Activated CD4-positive, alpha-beta T cell treated with anti-CD3 and anti-CD28 coated beads, Interleukin-2, amount 10 ng/mL, durations not matched to agents 7 days and 5 days (primary cell): ENCODE data around the gene SLC47A2. TPM values are rescaled to one million over a fixed set of nuclear protein-coding genes. Genes with fewer than 3 reads are reported as not detected.

Experiments
- CTCF ChIA-PET: fragments of 350-600 bp; sonication (Branson Sonifier 250); formaldehyde crosslinking; loops from one replicate; lab custom pipeline; 2021; ENCODE audit warnings: antibody characterized with exemption; lab: Charles Lee
- POLR2A ChIA-PET: fragments of 350-600 bp; sonication (Branson Sonifier 250); formaldehyde crosslinking; loops from one replicate; lab custom pipeline; 2021; ENCODE audit warnings: antibody characterized with exemption; lab: Charles Lee
- DNase-seq: peaks from one replicate; pipeline ENCODE4 v3.0.0-alpha.2; 2020
- H3K27ac Mint-ChIP-seq: one replicate; pipeline ENCODE4 v1.8.0; 2021; ENCODE audit warnings: mild to moderate bottlenecking, moderate library complexity, mixed read lengths
- H3K27me3 Mint-ChIP-seq: one replicate; pipeline ENCODE4 v1.8.0; 2021; ENCODE audit warnings: mixed read lengths
- H3K36me3 Mint-ChIP-seq: one replicate; pipeline ENCODE4 v1.8.0; 2021; ENCODE audit warnings: low read depth, mixed read lengths
- H3K4me1 Mint-ChIP-seq: one replicate; pipeline ENCODE4 v1.8.0; 2021; ENCODE audit warnings: mixed read lengths
- H3K4me3 Mint-ChIP-seq: one replicate; pipeline ENCODE4 v1.8.0; 2021; ENCODE audit warnings: mild to moderate bottlenecking, moderate library complexity, mixed read lengths
- H3K9me3 Mint-ChIP-seq: one replicate; pipeline ENCODE4 v1.8.0; 2021; ENCODE audit warnings: mixed read lengths
- total RNA-seq, 2 experiments: library from RNA; stranded (reverse); gene quantifications; one replicate each; pipeline ENCODE4 v1.2.3, GENCODE V29; 2021

SLC47A2 gene
- total RNA-seq, 2 experiments from 2014 or later = not detected

DNA sequence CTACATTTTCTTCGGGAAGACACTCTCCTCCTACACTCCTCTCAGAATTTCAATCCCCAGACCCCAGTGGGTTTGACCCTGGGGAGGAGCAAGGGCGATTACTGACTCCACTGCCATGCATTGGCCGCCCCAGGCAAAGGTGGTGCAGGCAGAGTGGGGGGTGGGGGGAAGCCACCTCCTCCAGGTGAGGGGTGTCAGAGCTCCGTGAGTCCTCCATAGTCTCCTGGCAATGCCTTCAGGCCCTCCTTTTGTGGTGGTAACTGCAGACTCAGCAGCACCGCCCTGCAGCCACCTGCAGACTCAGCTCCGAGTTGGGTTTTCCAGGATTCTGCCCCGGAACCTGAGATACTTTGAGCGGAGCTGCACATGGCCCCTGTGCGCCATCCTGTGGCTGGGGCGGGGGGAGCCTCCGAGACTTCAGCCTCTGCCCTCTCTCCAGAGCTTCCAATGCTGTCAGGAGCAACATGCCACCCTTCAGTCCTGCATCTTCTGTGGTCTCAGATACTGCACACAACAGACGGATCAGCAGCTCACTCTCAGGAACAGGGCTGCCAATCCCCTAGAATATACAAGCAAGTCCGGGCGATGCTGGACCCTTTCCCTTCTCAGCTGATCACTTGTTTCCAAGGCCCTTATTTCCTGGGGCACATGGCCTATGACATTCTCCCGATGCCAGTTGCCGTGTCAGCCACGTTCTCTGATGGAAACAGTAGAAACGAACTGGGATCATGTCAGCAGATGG is 2.4 kb upstream of the SLC47A2 start:
- no peak overlapping the region for H3K4me3 Mint-ChIP-seq
- H3K4me1 Mint-ChIP-seq = no peaks in the 10 kb centered on the region
- no peaks in the 10 kb centered on the region for H3K36me3 Mint-ChIP-seq
- H3K9me3 Mint-ChIP-seq = no peaks in the 10 kb centered on the region
- CTCF ChIA-PET = no interaction called here
- peaks cover 3% of the 10 kb centered on the region for H3K27me3 Mint-ChIP-seq
- POLR2A ChIA-PET = no interaction called here
- no peak overlapping the region for H3K27ac Mint-ChIP-seq
- no peak for DNase-seq

- no peaks in the 10 kb centered on the region for H3K36me3 Mint-ChIP-seq
- H3K4me1 Mint-ChIP-seq = no peaks in the 10 kb centered on the region
- H3K27me3 Mint-ChIP-seq = peaks cover 3% of the 10 kb centered on the region
- DNase-seq = no peak
- H3K4me3 Mint-ChIP-seq = no peak overlapping the region
- CTCF ChIA-PET = no interaction called here
- POLR2A ChIA-PET = no interaction called here
- H3K27ac Mint-ChIP-seq = no peak overlapping the region
- H3K9me3 Mint-ChIP-seq = no peaks in the 10 kb centered on the region
Measured at GRCh38 chr17:19718041-19718612, 1.7 kb upstream of the SLC47A2 start.

DNA sequence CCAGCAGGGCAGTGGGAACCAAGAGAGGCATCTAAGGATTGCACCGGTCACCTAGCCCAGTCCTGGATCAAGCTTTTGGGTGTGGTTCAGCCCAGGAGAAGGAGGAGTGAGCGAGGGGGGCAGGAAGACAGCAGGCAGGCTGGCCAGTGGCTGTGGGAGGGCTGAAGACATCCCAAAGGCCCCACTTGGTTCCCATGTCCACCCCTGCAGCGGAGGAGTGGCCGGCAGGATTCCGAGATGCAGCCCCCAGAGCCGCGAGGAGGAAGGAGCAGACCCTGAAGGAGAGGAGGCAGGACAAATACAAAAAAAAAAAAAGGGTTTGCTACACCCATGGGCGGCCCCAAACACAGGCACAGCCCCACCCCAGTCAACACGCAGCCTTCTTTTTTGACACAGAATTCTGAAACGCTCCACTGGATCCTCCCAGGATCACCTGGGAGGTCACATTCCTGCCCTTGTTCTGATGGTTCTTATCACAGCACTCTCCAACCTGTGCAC is 1.1 kb upstream of the SLC47A2 start:
- no peaks in the 10 kb centered on the region for H3K9me3 Mint-ChIP-seq
- POLR2A ChIA-PET = no interaction called here

DNA sequence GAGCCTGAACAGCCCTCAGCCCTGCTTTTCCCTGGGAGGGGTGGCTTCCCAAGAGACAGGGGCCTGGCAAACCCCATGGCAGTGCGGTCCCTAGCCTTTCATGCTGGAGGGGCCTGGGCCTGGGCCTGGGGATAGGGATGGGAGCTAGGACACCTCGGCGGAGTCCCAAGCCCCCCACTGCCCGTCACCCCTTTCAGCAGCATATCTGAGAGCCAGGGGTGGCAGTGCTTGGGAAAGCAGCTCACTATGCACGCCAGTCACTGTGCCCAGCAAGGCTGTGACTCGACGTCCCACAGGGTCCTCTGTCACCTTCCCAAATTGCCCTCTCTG is 612 bp upstream of the SLC47A2 start:
- Mint-ChIP-seq H3K4me1 (no peaks in the 10 kb centered on the region), H3K27me3 (no peaks in the 10 kb centered on the region), H3K27ac (no peak overlapping the region), H3K36me3 (no peaks in the 10 kb centered on the region), H3K4me3 (no peak overlapping the region), H3K9me3 (no peaks in the 10 kb centered on the region)
- DNase-seq = no peak
- POLR2A ChIA-PET = no interaction called here
- CTCF ChIA-PET = no interaction called here

More for the DNA sequence above, 1.1 kb upstream of the SLC47A2 start:
- Mint-ChIP-seq H3K4me3 (no peak overlapping the region), H3K4me1 (no peaks in the 10 kb centered on the region), H3K36me3 (no peaks in the 10 kb centered on the region), H3K27me3 (peaks cover 3% of the 10 kb centered on the region), H3K27ac (no peak overlapping the region)
- no peak for DNase-seq
- CTCF ChIA-PET = no interaction called here

- ChIA-PET CTCF (no interaction called here), POLR2A (no interaction called here)
- Mint-ChIP-seq H3K36me3 (no peaks in the 10 kb centered on the region), H3K9me3 (no peaks in the 10 kb centered on the region), H3K27ac (no peak overlapping the region), H3K4me3 (no peak overlapping the region), H3K27me3 (no peaks in the 10 kb centered on the region), H3K4me1 (no peaks in the 10 kb centered on the region)
- no peak for DNase-seq
Measured at GRCh38 chr17:19714542-19715411, 1.6 kb downstream of the SLC47A2 start.

DNA sequence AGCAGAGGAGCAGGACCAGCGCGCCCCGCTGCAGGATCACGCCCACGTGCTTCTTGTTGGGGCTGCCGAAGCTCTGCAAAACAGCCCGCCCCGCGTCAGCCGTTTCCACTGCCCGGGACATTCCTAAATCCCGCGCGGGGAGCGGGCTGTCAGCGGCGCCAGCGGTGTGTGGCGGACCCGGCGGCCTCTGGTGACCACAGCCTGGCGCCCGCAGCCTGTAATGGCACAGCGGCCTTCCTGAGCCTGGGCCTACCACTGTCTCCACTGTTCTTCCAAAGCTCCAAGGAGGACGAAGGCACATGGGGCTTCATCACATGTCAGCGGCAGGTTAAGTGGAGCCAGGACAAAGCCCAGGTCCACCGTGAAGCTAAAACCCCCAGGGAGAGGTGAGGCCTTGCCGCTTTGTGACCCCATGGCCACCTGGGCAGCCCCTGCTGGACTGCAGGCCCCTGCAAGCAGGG is 2.5 kb downstream of the SLC47A2 start:
- POLR2A ChIA-PET = no interaction called here
- CTCF ChIA-PET = no interaction called here

GRCh38 chr17:19713462-19713861 is 2.9 kb downstream of the SLC47A2 start:
- ChIA-PET CTCF (no interaction called here), POLR2A (no interaction called here)
- no peak overlapping the region for H3K4me3 Mint-ChIP-seq
- H3K4me1 Mint-ChIP-seq = no peaks in the 10 kb centered on the region
- no peaks in the 10 kb centered on the region for H3K27me3 Mint-ChIP-seq
- H3K36me3 Mint-ChIP-seq = no peaks in the 10 kb centered on the region
- H3K9me3 Mint-ChIP-seq = no peaks in the 10 kb centered on the region
- DNase-seq = no peak
- no peak overlapping the region for H3K27ac Mint-ChIP-seq

More for the DNA sequence above, 2.5 kb downstream of the SLC47A2 start:
- Mint-ChIP-seq H3K27me3 (no peaks in the 10 kb centered on the region), H3K36me3 (no peaks in the 10 kb centered on the region), H3K4me1 (no peaks in the 10 kb centered on the region), H3K27ac (no peak overlapping the region), H3K9me3 (no peaks in the 10 kb centered on the region), H3K4me3 (no peak overlapping the region)
- DNase-seq = no peak

DNA sequence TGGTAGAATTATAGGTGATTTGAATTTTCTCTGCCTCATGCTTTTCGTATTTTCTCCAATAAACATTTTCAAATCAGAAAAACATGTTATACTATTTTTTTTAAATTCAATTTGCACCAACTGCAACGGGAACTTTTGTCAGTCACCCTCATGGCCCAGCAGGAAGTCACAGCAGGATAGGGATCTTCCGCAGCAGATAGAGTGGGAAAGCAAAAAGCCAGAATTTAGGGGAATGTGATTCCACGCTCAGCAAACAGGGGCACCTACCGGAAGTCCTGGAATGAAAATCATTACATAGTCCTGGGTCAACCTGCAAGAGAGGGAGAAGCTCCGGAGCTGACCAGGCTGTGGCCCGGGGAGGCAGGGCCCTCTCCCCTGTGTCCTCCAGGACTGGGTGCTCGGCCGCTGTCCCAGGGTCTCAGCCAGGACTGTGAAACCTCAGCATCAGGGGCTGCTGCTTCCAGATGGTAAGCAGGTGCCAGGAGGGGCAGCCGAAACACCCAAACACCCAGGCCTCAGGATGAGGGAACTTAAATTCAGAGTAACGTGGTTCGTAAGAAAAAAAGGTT is 3.9 kb downstream of the SLC47A2 start:
- Mint-ChIP-seq H3K27ac (no peak overlapping the region), H3K4me3 (no peak overlapping the region)
- POLR2A ChIA-PET = no interaction called here

GRCh38 chr17:19709841-19710240 is 6.5 kb downstream of the SLC47A2 start:
- ChIA-PET CTCF (interaction anchor here (1.0 to 1.5 kb wide), 2 partner anchors 17 to 372 kb away, joined by 3 to 4 read pairs; no protein-coding TSS in a partner anchor), POLR2A (no interaction called here)
- Mint-ChIP-seq H3K4me1 (no peaks in the 10 kb centered on the region), H3K36me3 (no peaks in the 10 kb centered on the region), H3K27me3 (no peaks in the 10 kb centered on the region), H3K4me3 (no peak overlapping the region), H3K27ac (no peak overlapping the region), H3K9me3 (no peaks in the 10 kb centered on the region)
- DNase-seq = no peak

More for the DNA sequence above, 3.9 kb downstream of the SLC47A2 start:
- no peaks in the 10 kb centered on the region for H3K27me3 Mint-ChIP-seq
- no peaks in the 10 kb centered on the region for H3K9me3 Mint-ChIP-seq
- CTCF ChIA-PET = no interaction called here
- no peaks in the 10 kb centered on the region for H3K4me1 Mint-ChIP-seq
- no peak for DNase-seq
- H3K36me3 Mint-ChIP-seq = no peaks in the 10 kb centered on the region

GRCh38 chr17:19708431-19709175 is 7.8 kb downstream of the SLC47A2 start:
- Mint-ChIP-seq H3K4me1 (no peaks in the 10 kb centered on the region), H3K27ac (no peak overlapping the region), H3K4me3 (no peak overlapping the region), H3K36me3 (no peaks in the 10 kb centered on the region), H3K9me3 (no peaks in the 10 kb centered on the region), H3K27me3 (no peaks in the 10 kb centered on the region)
- no peak for DNase-seq
- ChIA-PET POLR2A (no interaction called here), CTCF (interaction anchor here (0.5 to 1.5 kb wide), 2 partner anchors 18 to 153 kb away, joined by 3 to 4 read pairs; no protein-coding TSS in a partner anchor)

- Mint-ChIP-seq H3K27ac (no peak overlapping the region), H3K27me3 (no peaks in the 10 kb centered on the region), H3K9me3 (no peaks in the 10 kb centered on the region), H3K4me1 (no peaks in the 10 kb centered on the region), H3K4me3 (no peak overlapping the region), H3K36me3 (no peaks in the 10 kb centered on the region)
- CTCF ChIA-PET = interaction anchor here (0.5 kb wide), 1 partner anchor 153 kb away, joined by 3 read pairs; no protein-coding TSS in a partner anchor
- no peak for DNase-seq
- POLR2A ChIA-PET = no interaction called here
Measured at GRCh38 chr17:19707728-19708221, 8.6 kb downstream of the SLC47A2 start.
